Neural cell (in vitro differentiated cells): ENCODE results near the gene FAM53B. TPM values are rescaled to one million over a fixed set of nuclear protein-coding genes. Genes with fewer than 3 reads are reported as not detected.

Experiments
- H2AFZ ChIP-seq: fragments of 200-600, 300-800 bp; sonication (generic), shearing (Covaris generic); 2 replicates; pipeline ENCODE4 v1.6.0; 2014; ENCODE audit warnings: low read depth, mild to moderate bottlenecking, antibody characterized with exemption, low read length, moderate library complexity
- H3F3A ChIP-seq: fragments of 200-600 bp; shearing (Covaris generic); 2 replicates; pipeline ENCODE4 v1.6.1; 2016; ENCODE audit warnings: mild to moderate bottlenecking, moderate library complexity, mixed read lengths, antibody characterized with exemption, low read length; ENCODE audit not compliant: insufficient read depth, poor library complexity, severe bottlenecking
- H3K27ac ChIP-seq: fragments of 200-600, 300-800 bp; sonication (generic), shearing (Covaris generic); 2 replicates; pipeline ENCODE4 v1.5.1; 2014; ENCODE audit warnings: mild to moderate bottlenecking, low read length, moderate library complexity
- H3K27me3 ChIP-seq: fragments of 300-800, 200-600 bp; sonication (generic), shearing (Covaris generic); 2 replicates; pipeline ENCODE4 v1.6.0; 2014; ENCODE audit warnings: mild to moderate bottlenecking, low read depth, low read length, moderate library complexity; ENCODE audit not compliant: insufficient read depth
- H3K36me3 ChIP-seq: fragments of 300-800, 200-600 bp; sonication (generic), shearing (Covaris generic); 2 replicates; pipeline ENCODE4 v1.5.1; 2014; ENCODE audit warnings: mild to moderate bottlenecking, antibody characterized with exemption, low read length, moderate library complexity; ENCODE audit not compliant: insufficient read depth
- H3K4me2 ChIP-seq: fragments of 300-800, 200-600 bp; sonication (generic), shearing (Covaris generic); 2 replicates; pipeline ENCODE4 v1.6.0; 2014; ENCODE audit warnings: mild to moderate bottlenecking, low read length
- H3K4me3 ChIP-seq: fragments of 300-800, 200-600 bp; sonication (generic), shearing (Covaris generic); 2 replicates; pipeline ENCODE4 v1.5.1; 2014; ENCODE audit warnings: mild to moderate bottlenecking, low read length, moderate library complexity
- H3K79me2 ChIP-seq: fragments of 200-600 bp; shearing (Covaris generic); replicated peaks from 2 replicates; pipeline ENCODE4 v1.6.0; 2014; ENCODE audit warnings: mild to moderate bottlenecking, low read length, moderate library complexity; ENCODE audit not compliant: insufficient read depth
- H3K9ac ChIP-seq: fragments of 300-800, 200-600 bp; sonication (generic), shearing (Covaris generic); 2 replicates; pipeline ENCODE4 v1.6.1; 2016; ENCODE audit warnings: mild to moderate bottlenecking, low read length, mixed read lengths
- H3K9me2 ChIP-seq: fragments of 200-600 bp; shearing (Covaris generic); 2 replicates; pipeline ENCODE4 v1.6.1; 2016; ENCODE audit warnings: mild to moderate bottlenecking, low read length, mixed read lengths; ENCODE audit not compliant: insufficient read depth
- H3K9me3 ChIP-seq: fragments of 200-600, 300-800 bp; sonication (generic), shearing (Covaris generic); 2 replicates; pipeline ENCODE4 v1.6.1; 2016; ENCODE audit warnings: mild to moderate bottlenecking, mixed run types, low read length, moderate library complexity, mixed read lengths
- H4K20me1 ChIP-seq: fragments of 200-600 bp; shearing (Covaris generic); 2 replicates; pipeline ENCODE4 v1.6.1; 2016; ENCODE audit warnings: mild to moderate bottlenecking, mixed run types; ENCODE audit not compliant: insufficient read depth
- CTCF ChIP-seq: fragments of 450-650 bp; IDR thresholded peaks from 2 replicates; pipeline ENCODE4 v1.5.1; 2014; ENCODE audit warnings: antibody characterized with exemption, mild to moderate bottlenecking, moderate library complexity; ENCODE audit not compliant: poor library complexity, severe bottlenecking
- EP300 ChIP-seq: fragments of 450-650 bp; conservative IDR thresholded peaks from 2 replicates; pipeline ENCODE4 v1.6.1; 2014; ENCODE audit warnings: antibody characterized with exemption, mild to moderate bottlenecking, moderate library complexity; ENCODE audit not compliant: poor library complexity, severe bottlenecking
- EZH2 ChIP-seq: fragments of 200-600, 300-800 bp; shearing (Covaris generic), sonication (generic); IDR thresholded peaks from 2 replicates; pipeline ENCODE4 v1.6.1; 2014; ENCODE audit warnings: antibody characterized with exemption, low read length, borderline replicate concordance, mild to moderate bottlenecking; ENCODE audit not compliant: insufficient read depth, poor library complexity, severe bottlenecking
- MXI1 ChIP-seq: fragments of 450-650 bp; conservative IDR thresholded peaks from 2 replicates; pipeline ENCODE4 v1.6.1; 2014; ENCODE audit warnings: antibody characterized with exemption, mild to moderate bottlenecking; ENCODE audit not compliant: poor library complexity, severe bottlenecking
- POLR2AphosphoS5 ChIP-seq: IDR thresholded peaks from 2 replicates; pipeline ENCODE4 v1.6.1; 2012
- RAD21 ChIP-seq: fragments of 450-650 bp; conservative IDR thresholded peaks from 2 replicates; pipeline ENCODE4 v1.6.1; 2014; ENCODE audit warnings: antibody characterized with exemption, mild to moderate bottlenecking, moderate library complexity
- REST ChIP-seq: IDR thresholded peaks from 2 replicates; pipeline ENCODE4 v1.6.1; 2012; ENCODE audit warnings: borderline replicate concordance
- SMC3 ChIP-seq: fragments of 450-650 bp; conservative IDR thresholded peaks from 2 replicates; pipeline ENCODE4 v1.6.1; 2014; ENCODE audit warnings: antibody characterized with exemption, mild to moderate bottlenecking, moderate library complexity; ENCODE audit not compliant: poor library complexity
- TAF1 ChIP-seq: IDR thresholded peaks from 2 replicates; pipeline ENCODE4 v1.6.1; 2012; ENCODE audit warnings: low read depth
- polyA plus RNA-seq: library from polyadenylated mRNA; depleted of rRNA; stranded (reverse); fragments of >200 nt; gene quantifications from 2 replicates; pipeline ENCODE4 v1.2.3, GENCODE V29; 2014

Gene FAM53B
- polyA plus RNA-seq, 1 donor from 2014 or later = 21.8 TPM

- Histone ChIP-seq H3K4me2 (no peak overlapping the region), H3K27me3 (no peaks in the 10 kb centered on the region), H3K4me3 (no peak overlapping the region), H3K9me2 (no peaks in the 10 kb centered on the region), H2AFZ (no peak overlapping the region), H3K36me3 (no peaks in the 10 kb centered on the region), H3K9me3 (no peaks in the 10 kb centered on the region), H3K79me2 (no peaks in the 10 kb centered on the region), H3F3A (no peaks in the 10 kb centered on the region), H4K20me1 (no peaks in the 10 kb centered on the region), H3K9ac (no peak overlapping the region), H3K27ac (no peak overlapping the region)
- TF ChIP-seq CTCF = no peak
- TF ChIP-seq SMC3 = no peak
- TF ChIP-seq EP300 = no peak
- TF ChIP-seq MXI1 = no peak
- no peak for TF ChIP-seq TAF1
- no peak for TF ChIP-seq POLR2AphosphoS5
- TF ChIP-seq EZH2 = no peak
- no peak for TF ChIP-seq RAD21
- no peak for TF ChIP-seq REST
Observed at GRCh38 chr10:124624895-124625294, 119.3 kb downstream of the FAM53B start.

- H4K20me1 ChIP-seq = no peaks in the 10 kb centered on the region
- no peak overlapping the region for H3K9ac ChIP-seq
- no peak overlapping the region for H2AFZ ChIP-seq
- no peaks in the 10 kb centered on the region for H3K79me2 ChIP-seq
- no peaks in the 10 kb centered on the region for H3K9me2 ChIP-seq
- no peak overlapping the region for H3K27ac ChIP-seq
- H3F3A ChIP-seq = no peaks in the 10 kb centered on the region
- no peak overlapping the region for H3K4me3 ChIP-seq
- TF ChIP-seq CTCF = no peak
- TF ChIP-seq POLR2AphosphoS5 = no peak
- no peak for TF ChIP-seq TAF1
- TF ChIP-seq EZH2 = no peak
- no peak for TF ChIP-seq MXI1
- no peak for TF ChIP-seq REST
- no peak for TF ChIP-seq EP300
- TF ChIP-seq SMC3 = no peak
- no peak for TF ChIP-seq RAD21
- H3K27me3 ChIP-seq = no peaks in the 10 kb centered on the region
- no peaks in the 10 kb centered on the region for H3K9me3 ChIP-seq
- H3K36me3 ChIP-seq = no peaks in the 10 kb centered on the region
- no peak overlapping the region for H3K4me2 ChIP-seq
Observed at GRCh38 chr10:124624466-124624865, 119.7 kb downstream of the FAM53B start.
